ENCODE measurements around the gene MAGIX.

GRCh38 chrX:49120091-49120490 is 42.5 kb upstream of the MAGIX start:
- no peak for TF ChIP-seq CTCF (conservative IDR thresholded peaks at IDR 0.05)
- no peak for TF ChIP-seq ZFX (IDR thresholded peaks at IDR 0.05)
